GM11168 (cell line): ENCODE data around the gene ZNF207.
"Not testable (repeated sequence)": the region's sequence is repeated elsewhere in the genome, so short reads cannot be mapped to it uniquely, and the experiment has no call there.

Experiments used
- in situ Hi-C: fragments of 300-500 bp; cut with MboI; formaldehyde crosslinking; loops from one replicate; pipeline ENCODE4 v1.12.0; 2022; ENCODE audit warnings: low sequenced_read_pairs; ENCODE audit not compliant: unreplicated experiment

ZNF207 gene

DNA sequence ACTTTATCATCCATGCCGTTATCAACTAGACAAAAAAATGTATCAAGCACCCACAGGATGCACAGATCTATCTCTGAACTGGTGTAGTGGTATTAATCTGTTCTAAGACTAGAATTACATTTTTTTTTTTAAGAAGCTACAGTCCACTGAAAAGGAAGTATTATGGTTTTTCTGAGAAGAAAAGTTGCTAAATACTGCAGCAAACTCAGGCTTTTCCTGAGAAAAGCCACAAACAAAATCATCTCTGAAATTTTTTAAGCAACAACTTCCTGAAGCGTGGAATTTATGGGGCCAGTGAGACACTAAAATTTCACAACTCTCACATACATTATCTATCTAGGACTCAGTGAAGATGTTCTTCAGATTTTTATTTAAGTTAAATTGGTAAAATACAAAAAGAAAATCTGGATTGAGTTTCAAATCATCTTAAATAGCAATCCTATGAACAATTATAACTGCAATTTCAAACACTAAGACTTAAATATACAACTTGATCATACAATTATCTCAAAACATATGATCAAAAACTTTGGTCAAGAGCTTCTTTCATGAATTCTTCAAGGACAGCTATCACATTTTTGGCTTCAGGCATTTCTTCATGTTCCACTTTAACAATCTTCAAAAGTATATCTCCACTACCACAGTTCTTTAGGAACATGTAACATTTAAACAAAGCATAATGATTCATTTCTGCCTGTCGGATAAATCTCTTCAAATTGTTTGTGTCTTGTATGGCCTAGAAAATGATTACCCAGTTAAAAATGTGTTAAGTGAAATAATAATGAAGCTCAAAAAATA is 18.5 kb upstream of the ZNF207 start:
- in situ Hi-C loops, result no loop called here

DNA sequence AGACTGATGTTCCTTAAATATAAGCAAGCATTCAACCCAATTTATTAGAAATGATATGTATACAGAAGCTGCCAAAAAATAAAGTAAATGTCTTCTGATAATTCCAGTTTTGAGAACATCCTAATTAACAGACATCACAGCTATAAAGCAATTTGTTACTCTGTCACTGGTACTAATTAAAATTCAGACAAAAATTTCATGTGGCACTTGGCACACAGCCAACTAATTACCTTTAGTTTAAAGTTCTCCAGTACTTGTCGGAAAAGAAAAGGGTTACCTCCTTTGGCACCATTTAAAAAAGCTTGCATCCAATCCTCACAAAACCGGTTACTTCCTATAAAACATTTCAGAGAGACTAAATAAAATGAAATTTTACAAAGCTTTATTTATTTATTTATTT is 16.8 kb upstream of the ZNF207 start:
- in situ Hi-C loops, result no loop called here

- in situ Hi-C loops, result no loop called here
Observed at GRCh38 chr17:32335046-32335445, 14.9 kb upstream of the ZNF207 start.

GRCh38 chr17:32335687-32336086 is 14.3 kb upstream of the ZNF207 start:
- in situ Hi-C loops, result no loop called here

- in situ Hi-C loops, result no loop called here
Observed at GRCh38 chr17:32341141-32341856, 8.7 kb upstream of the ZNF207 start.

DNA sequence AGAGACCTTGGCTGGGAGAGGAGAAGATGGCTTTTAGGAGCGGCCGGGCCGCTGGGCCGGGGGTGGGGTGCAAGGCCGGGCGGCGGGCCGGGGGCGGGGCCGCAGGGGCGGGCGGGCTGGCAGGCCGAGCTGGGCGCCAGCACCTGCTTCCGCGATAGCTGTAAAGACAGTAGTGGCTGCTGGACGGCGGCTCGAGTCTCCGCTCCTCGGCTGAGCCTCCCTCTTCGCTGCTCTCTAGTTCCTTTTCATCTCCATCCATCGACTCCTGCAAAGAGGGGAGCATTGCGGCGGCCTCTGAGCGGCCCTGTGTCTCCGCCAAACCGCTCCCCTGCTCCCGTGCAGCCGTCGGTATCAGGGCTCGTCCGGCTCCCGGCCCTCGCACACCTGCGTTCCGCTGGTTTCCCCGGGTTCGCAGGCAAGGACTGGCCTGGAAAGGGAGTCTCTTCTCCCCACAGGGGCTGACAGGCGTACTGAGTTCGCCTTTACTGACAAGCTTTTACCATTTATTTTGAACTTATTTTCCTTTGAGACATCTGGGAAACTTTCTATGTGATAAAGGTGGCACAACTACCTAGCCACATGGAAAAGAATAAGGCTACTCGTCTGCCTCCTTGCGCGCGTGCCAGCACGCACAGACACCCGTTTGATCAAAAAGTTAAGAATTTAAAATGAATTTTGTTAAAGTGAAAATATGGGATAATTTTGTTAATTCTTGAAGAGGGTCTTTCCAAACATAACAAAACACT is 7.9 kb upstream of the ZNF207 start, which contains the start of gene C17orf75:
TSS of gene C17orf75 (minus strand) at position 317 of the 746 bp plus-strand sequence. CDS start at position 283, 34 bp downstream.
- in situ Hi-C loops, result no loop called here

- in situ Hi-C loops, result no loop called here
Observed at GRCh38 chr17:32342603-32343325, 7.2 kb upstream of the ZNF207 start.

GRCh38 chr17:32345951-32346600 is 3.9 kb upstream of the ZNF207 start:
- in situ Hi-C loops, result no loop called here

DNA sequence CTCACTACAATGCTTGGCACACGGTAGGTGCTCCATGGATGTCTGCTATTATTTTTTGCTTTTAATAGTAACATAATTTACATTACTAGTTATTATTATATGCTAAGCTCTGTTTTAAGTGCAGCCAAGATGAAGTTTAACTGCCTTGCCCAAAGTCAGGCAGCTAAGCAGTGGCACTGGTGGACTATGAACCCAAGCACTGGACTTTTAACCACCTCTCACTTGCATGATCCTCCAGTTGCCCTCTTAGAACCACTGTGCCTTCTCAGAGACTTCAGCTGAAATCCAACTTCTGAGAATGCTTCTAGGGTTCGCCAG is 1.5 kb upstream of the ZNF207 start:
- in situ Hi-C loops, result no loop called here

DNA sequence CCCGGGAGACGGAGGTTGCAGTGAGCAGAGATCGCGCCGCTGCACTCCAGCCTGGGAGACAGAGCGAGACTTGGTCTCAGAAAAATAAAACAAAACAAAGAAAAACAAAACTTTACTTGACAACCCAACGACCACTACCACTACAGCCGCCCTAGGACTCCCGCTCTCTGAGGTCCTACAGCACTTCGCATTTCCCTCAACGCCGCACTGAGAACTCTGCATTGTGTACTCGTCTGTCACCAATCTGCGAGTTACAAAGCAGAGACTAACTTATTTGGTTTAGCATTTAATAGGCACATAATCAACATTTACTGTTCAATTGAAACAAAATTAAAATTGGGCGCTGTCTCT is 479 bp upstream of the ZNF207 start:
- in situ Hi-C loops, result no loop called here

DNA sequence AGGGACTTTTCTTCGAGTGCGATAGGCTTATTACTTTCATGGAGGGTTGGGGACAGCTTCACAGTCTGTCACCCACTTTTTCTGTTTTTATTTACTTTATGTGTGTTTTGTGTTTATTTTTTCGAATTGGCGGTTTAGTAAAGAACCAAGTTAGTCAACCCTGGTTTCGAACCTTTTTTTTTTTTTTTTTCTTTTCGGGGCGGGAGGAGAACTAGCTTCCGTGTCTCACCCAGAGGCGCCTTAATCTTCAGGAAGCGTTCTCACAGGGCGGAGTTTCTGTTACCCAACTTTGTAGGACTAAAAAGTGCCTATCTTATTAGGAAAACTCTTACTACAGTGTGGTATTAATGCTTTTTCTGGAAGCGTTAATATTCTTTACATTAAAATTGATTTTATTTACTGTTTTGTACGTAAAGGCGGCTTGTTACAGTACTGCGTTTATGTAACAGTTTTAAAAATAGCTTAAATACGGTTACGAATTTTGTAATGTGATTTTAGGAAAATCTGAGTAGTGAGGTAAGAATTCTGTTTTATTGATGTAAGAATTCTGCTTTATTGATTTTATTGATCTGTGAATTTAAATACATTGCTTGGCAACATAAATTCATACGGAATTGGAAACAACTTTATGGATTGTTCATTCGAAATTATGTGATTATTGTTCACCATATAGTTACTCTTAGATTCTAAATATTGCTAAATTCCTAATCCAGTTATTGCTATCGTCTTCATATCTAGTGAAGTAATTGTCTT is 885 bp downstream of the ZNF207 start:
- in situ Hi-C loops, result no loop called here

DNA sequence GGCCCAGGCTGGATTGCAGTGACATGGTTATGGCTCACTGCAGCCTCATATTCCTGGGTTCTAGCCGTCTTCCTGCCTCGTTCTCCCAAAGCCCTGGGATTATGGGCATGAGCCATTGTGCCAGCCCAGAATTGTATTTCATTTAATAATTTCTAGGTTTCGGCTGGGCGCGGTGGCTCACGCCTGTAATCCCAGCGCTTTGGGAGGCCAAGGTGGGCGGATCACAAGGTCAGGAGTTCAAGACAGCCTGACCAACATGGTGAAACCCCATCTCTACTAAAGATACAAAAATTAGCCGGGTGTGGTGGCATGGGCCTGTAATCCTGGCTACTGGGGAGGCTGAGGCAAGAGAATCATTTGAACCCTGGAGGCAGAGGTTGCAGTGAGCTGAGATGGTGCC is 2.8 kb downstream of the ZNF207 start:
- in situ Hi-C loops, result not testable (repeated sequence)

GRCh38 chr17:32355649-32356377 is 5.9 kb downstream of the ZNF207 start:
- in situ Hi-C loops, result no loop called here

- in situ Hi-C loops, result no loop called here
Observed at GRCh38 chr17:32356378-32356743, 6.4 kb downstream of the ZNF207 start.

GRCh38 chr17:32356750-32357149 is 6.8 kb downstream of the ZNF207 start:
- in situ Hi-C loops, result no loop called here

DNA sequence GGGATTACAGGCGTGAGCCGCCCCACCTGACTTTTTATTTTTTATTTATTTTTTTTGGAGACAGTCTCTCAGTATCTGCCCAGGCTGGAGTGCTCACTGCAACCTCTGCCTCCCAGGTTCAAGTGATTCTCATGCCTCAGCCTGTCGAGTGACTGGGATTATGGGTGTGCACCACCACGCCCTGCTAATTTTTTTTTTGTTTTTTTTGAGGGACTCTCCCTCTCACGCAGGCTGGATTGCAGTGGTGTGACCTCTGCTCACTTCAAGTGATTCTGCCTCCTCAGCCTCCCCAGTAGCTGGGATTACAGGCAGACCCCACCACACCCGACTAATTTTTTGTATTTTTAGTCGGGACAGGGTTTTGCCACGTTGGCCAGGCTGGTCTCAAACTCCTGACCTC is 7.7 kb downstream of the ZNF207 start:
- in situ Hi-C loops, result no loop called here

GRCh38 chr17:32361270-32361669 is 11.3 kb downstream of the ZNF207 start:
- in situ Hi-C loops, result no loop called here

DNA sequence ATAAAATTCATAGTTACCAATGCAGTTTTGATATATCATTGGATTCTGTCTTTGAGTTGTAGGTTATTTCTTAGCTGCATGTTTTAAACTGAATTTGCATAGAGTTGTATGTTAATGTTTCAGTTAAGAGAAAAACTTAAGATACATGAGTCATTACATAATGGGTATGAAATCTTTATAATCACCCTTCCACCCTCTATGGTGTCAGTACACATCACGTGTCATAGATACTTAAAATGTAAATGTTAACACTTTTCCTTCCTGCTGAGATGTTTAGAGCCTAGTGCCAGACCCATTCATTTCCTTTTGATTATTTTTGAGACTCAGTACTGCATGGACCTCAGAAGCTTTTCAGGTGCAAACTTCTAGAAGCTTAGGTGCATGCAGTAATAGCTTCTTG is 20.5 kb downstream of the ZNF207 start:
- in situ Hi-C loops, result no loop called here
